Fibroblast of skin of scalp (primary cell): ENCODE measurements around the gene SULF2.
A peak's percentile ranks its signal among the peaks of the same experiment; 100 is the strongest.

ENCODE experiments used
- DNase-seq: peaks from one replicate; pipeline ENCODE4 v3.0.0-alpha.2; 2013

The SULF2 gene

GRCh38 chr20:47708953-47709833, 76.1 kb downstream of the SULF2 start:
- no peak for DNase-seq

GRCh38 chr20:47708140-47708807, 77.0 kb downstream of the SULF2 start:
- DNase-seq = no peak

GRCh38 chr20:47706345-47706744, 78.9 kb downstream of the SULF2 start:
- no peak for DNase-seq

GRCh38 chr20:47705497-47705856, 79.8 kb downstream of the SULF2 start:
- no peak for DNase-seq

- no peak for DNase-seq
Observed at GRCh38 chr20:47704746-47705496, 80.4 kb downstream of the SULF2 start.

- DNase-seq = peak; percentile 36
Observed at GRCh38 chr20:47703748-47704147, 81.5 kb downstream of the SULF2 start.

GRCh38 chr20:47701612-47702011, 83.7 kb downstream of the SULF2 start:
- peak; percentile 37 for DNase-seq

- no peak for DNase-seq
Observed at GRCh38 chr20:47700327-47700726, 85.0 kb downstream of the SULF2 start.

- no peak for DNase-seq
Observed at GRCh38 chr20:47699818-47700217, 85.5 kb downstream of the SULF2 start.

GRCh38 chr20:47698142-47698541, 87.1 kb downstream of the SULF2 start:
- no peak for DNase-seq

- DNase-seq = no peak
Observed at GRCh38 chr20:47696856-47697255, 88.4 kb downstream of the SULF2 start.

GRCh38 chr20:47694021-47694818, 91.1 kb downstream of the SULF2 start:
- DNase-seq = no peak

GRCh38 chr20:47691625-47692024, 93.7 kb downstream of the SULF2 start:
- peak; percentile 32 for DNase-seq

GRCh38 chr20:47689731-47690130, 95.5 kb downstream of the SULF2 start:
- DNase-seq = no peak

GRCh38 chr20:47688385-47689381, 96.6 kb downstream of the SULF2 start:
- peak; percentile 71 for DNase-seq

GRCh38 chr20:47687095-47687987, 97.9 kb downstream of the SULF2 start:
- no peak for DNase-seq

GRCh38 chr20:47686545-47686944, 98.7 kb downstream of the SULF2 start:
- peak; percentile 59 for DNase-seq

GRCh38 chr20:47684306-47685080, 100.8 kb downstream of the SULF2 start:
- DNase-seq = no peak

GRCh38 chr20:47682916-47683315, 102.4 kb downstream of the SULF2 start:
- DNase-seq = no peak
